Lung (tissue), 12 donors: ENCODE measurements around the gene PLPPR1. TPM values are rescaled to one million over a fixed set of nuclear protein-coding genes. Genes with fewer than 3 reads are reported as not detected.

Source experiments
- ATAC-seq: fragments of 200-7000 bp; cut with Tn5 transposase; one replicate; pipeline ENCODE4 v1.9.1; 2020; ENCODE audit warnings: moderate number of reproducible peaks; ENCODE audit not compliant: insufficient read depth, low FRiP score
- DNase-seq, 3 donors: peaks; one replicate each; pipeline ENCODE4 v3.0.0-alpha.2; 2013 to 2017
- H3K27ac ChIP-seq, 2 donors: one replicate each; pipeline ENCODE4 v1.5.1; 2013; ENCODE audit warnings: mild to moderate bottlenecking in 2 of 2, moderate library complexity in 2 of 2, control low read depth in 1 of 2, inconsistent platforms in 1 of 2, low read depth in 1 of 2, low read length in 1 of 2
- H3K27me3 ChIP-seq, 3 donors: one replicate each; pipeline ENCODE4 v1.5.1; 2013; ENCODE audit warnings: low read length in 2 of 3; ENCODE audit not compliant: control insufficient read depth in 3 of 3, insufficient read depth in 3 of 3
- H3K36me3 ChIP-seq, 4 donors: one replicate each; pipeline ENCODE4 v1.5.1; 2013; ENCODE audit warnings: low read length in 4 of 4, mild to moderate bottlenecking in 1 of 4, moderate library complexity in 1 of 4; ENCODE audit not compliant: control insufficient read depth in 4 of 4, insufficient read depth in 4 of 4
- H3K4me1 ChIP-seq, 5 donors: one replicate each; pipeline ENCODE4 v1.5.1; 2013; ENCODE audit warnings: low read length in 5 of 5, mild to moderate bottlenecking in 2 of 5, moderate library complexity in 1 of 5; ENCODE audit not compliant: control insufficient read depth in 5 of 5, insufficient read depth in 5 of 5
- H3K4me3 ChIP-seq: one replicate; pipeline ENCODE4 v1.5.1; 2013; ENCODE audit warnings: mild to moderate bottlenecking, control low read depth, moderate library complexity
- H3K9ac ChIP-seq, 2 donors: one replicate each; pipeline ENCODE4 v1.5.1; 2013; ENCODE audit warnings: low read length in 2 of 2, control low read depth in 1 of 2; ENCODE audit not compliant: insufficient read depth in 1 of 2
- H3K9me3 ChIP-seq, 4 donors: one replicate each; pipeline ENCODE4 v1.5.1; 2013; ENCODE audit warnings: low read length in 3 of 4, mild to moderate bottlenecking in 1 of 4, moderate library complexity in 1 of 4; ENCODE audit not compliant: control insufficient read depth in 4 of 4, insufficient read depth in 3 of 4
- CTCF ChIP-seq: IDR thresholded peaks from 2 replicates; pipeline ENCODE4 v1.5.1; 2012; ENCODE audit warnings: mild to moderate bottlenecking; ENCODE audit errors: control extremely low read depth, extremely low read depth
- WGBS, 2 donors: extraction: QIAGEN DNeasy Blood & Tissue Kit; methylation state at CpG; one replicate each; pipeline ENCODE4 v1.1.7; 2013; 5-methylcytosine and 5-hydroxymethylcytosine counted together
- polyA plus RNA-seq, 2 donors: library from polyadenylated mRNA; stranded (reverse); fragments of 200-250 nt; gene quantifications; one replicate each; pipeline ENCODE4 v1.2.1, GENCODE V29; 2013
- total RNA-seq, 2 donors: library from RNA; depleted of rRNA in 1 of 2; stranded (reverse); fragments of >200 nt in 1 of 2; gene quantifications; one replicate each; pipeline ENCODE4 v1.2.1, GENCODE V29; 2014 to 2021
- donor health status: control.
- donor health status: control.
- donor health status: Bipolar disorder and iron deficiency.
- donor health status: healthy.
- donor health status: DM: yes; HTN: yes; CAD: no.

PLPPR1 gene
- total and polyA plus RNA-seq, 4 donors: 0.91 to 8.4 (median 3.7) TPM

DNA sequence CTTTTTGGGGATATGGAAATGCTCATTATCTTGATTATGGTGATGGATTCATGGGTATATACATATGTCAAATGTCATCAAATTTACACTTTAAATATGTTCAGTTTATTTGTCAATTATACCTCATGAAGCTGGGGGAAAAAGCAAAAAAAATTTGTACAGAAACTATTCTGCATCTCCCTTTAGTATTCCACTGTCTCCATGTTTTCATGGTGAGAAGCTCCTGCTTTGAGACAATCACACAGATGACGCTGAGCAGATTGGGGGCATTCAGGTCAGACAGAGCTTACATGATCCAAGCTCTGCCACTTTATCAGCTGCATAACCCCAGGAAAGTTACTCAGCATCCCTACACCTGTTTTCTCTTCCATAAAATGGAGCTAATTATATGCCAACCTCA is 101.5 kb downstream of the PLPPR1 start:
- WGBS, 2 donors: 80 to 90% methylated on average over 1 of the region's 1 CpG
- Histone ChIP-seq H3K27ac (no peak overlapping the region), H3K4me3 (no peak overlapping the region), H3K9me3 (peaks cover 0 to 4% (median 1%) of the 10 kb centered on the region in 4 donors), H3K9ac (no peak overlapping the region), H3K27me3 (no peaks in the 10 kb centered on the region), H3K36me3 (no peaks in the 10 kb centered on the region), H3K4me1 (no peaks in the 10 kb centered on the region)
- no peak for DNase-seq
- no peak for ATAC-seq
- TF ChIP-seq CTCF: no peak

GRCh38 chr9:101131326-101131725 is 102.8 kb downstream of the PLPPR1 start:
- no peak overlapping the region for H3K4me3 ChIP-seq
- TF ChIP-seq CTCF: no peak
- H3K9ac ChIP-seq: no peak overlapping the region
- peaks cover 0 to 2% (median 1%) of the 10 kb centered on the region in 4 donors for H3K9me3 ChIP-seq
- no peak for DNase-seq
- no peak for ATAC-seq
- no peaks in the 10 kb centered on the region for H3K4me1 ChIP-seq
- 72 to 78% methylated on average over 5 of the region's 5 CpGs for WGBS, 2 donors
- H3K36me3 ChIP-seq: no peaks in the 10 kb centered on the region
- H3K27ac ChIP-seq: no peak overlapping the region
- no peaks in the 10 kb centered on the region for H3K27me3 ChIP-seq

- no peaks in the 10 kb centered on the region for H3K4me1 ChIP-seq
- no peak for ATAC-seq
- H3K27ac ChIP-seq: no peak overlapping the region
- no peaks in the 10 kb centered on the region for H3K27me3 ChIP-seq
- H3K36me3 ChIP-seq: no peaks in the 10 kb centered on the region
- no peaks in the 10 kb centered on the region for H3K9me3 ChIP-seq
- no peak overlapping the region for H3K4me3 ChIP-seq
- DNase-seq: no peak
- H3K9ac ChIP-seq: no peak overlapping the region
- TF ChIP-seq CTCF: no peak
Observed at GRCh38 chr9:101132801-101133200, 104.3 kb downstream of the PLPPR1 start.

DNA sequence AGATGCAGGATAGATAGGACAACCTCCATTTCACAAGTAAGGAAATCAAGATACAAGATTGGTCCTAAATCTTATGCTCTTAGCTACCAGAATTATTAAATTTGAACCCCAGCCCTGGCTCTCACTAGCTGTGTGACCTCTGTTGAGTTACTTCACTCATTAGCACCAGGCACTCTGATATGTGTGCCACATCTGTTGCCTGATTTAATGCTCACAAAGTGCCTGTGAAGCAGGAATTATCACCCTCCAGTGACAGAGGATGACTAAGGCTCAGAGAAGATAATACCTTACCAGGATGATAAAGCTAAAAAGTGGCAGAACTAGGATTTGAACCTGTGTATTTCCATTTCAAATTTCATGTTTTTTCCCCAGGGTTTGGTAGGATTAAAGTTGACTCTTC is 110.0 kb downstream of the PLPPR1 start:
- Histone ChIP-seq H3K4me1 (no peaks in the 10 kb centered on the region), H3K27ac (no peak overlapping the region), H3K27me3 (no peaks in the 10 kb centered on the region), H3K9ac (no peak overlapping the region), H3K4me3 (no peak overlapping the region), H3K9me3 (no peaks in the 10 kb centered on the region), H3K36me3 (no peaks in the 10 kb centered on the region)
- TF ChIP-seq CTCF: no peak
- ATAC-seq (no peak), DNase-seq (no peak)
